Cardiac muscle cell (in vitro differentiated cells and primary cell): ENCODE measurements around the gene PRUNE2. TPM values are rescaled to one million over a fixed set of nuclear protein-coding genes. Genes with fewer than 3 reads are reported as not detected.

Source experiments
- DNase-seq, 2 donors: peaks; one replicate each; pipeline versions ENCODE4 v3.0.0 to v3.0.0-alpha.2; 2010 to 2017; ENCODE audit warnings: low read depth in 1 of 2, low spot score in 1 of 2
- H3K27ac ChIP-seq: fragments of 200-600 bp; sonication (generic); 2 replicates; pipeline ENCODE4 v1.5.1; 2016
- H3K27me3 ChIP-seq: fragments of 200-600 bp; sonication (generic); 2 replicates; pipeline ENCODE4 v1.6.0; 2016; ENCODE audit warnings: control low read depth
- H3K36me3 ChIP-seq: fragments of 200-600 bp; sonication (generic); 2 replicates; pipeline ENCODE4 v1.5.1; 2016; ENCODE audit warnings: control low read depth
- H3K4me1 ChIP-seq: fragments of 200-600 bp; sonication (generic); 2 replicates; pipeline ENCODE4 v1.8.1; 2017; ENCODE audit warnings: low read depth, mild to moderate bottlenecking, mixed run types
- H3K4me3 ChIP-seq: fragments of 200-600 bp; sonication (generic); 2 replicates; pipeline ENCODE4 v1.5.1; 2016; ENCODE audit warnings: mild to moderate bottlenecking
- H3K9me3 ChIP-seq: fragments of 200-600 bp; sonication (generic); 2 replicates; pipeline ENCODE4 v1.5.1; 2017; ENCODE audit warnings: low read depth, mild to moderate bottlenecking, control low read depth
- CTCF ChIP-seq: IDR thresholded peaks from 2 replicates; pipeline ENCODE4 v1.5.1; 2012; ENCODE audit warnings: low read depth, mild to moderate bottlenecking, low read length
- polyA plus RNA-seq: library from polyadenylated mRNA; unstranded; fragments of >200 nt; fragmentation: Nextera tagmentation; extraction: Ambion mirVana; gene quantifications from 2 replicates; pipeline ENCODE4 v1.2.1, GENCODE V29; 2016
- total RNA-seq: library from RNA; depleted of rRNA; stranded (reverse); fragments of >200 nt; gene quantifications from 2 replicates; pipeline ENCODE4 v1.2.3, GENCODE V29; 2016

PRUNE2 gene
- total and polyA plus RNA-seq, 2 experiments from 2014 or later, result 5.5 to 14.4 TPM

- no peaks in the 10 kb centered on the region for H3K9me3 ChIP-seq
- no peaks in the 10 kb centered on the region for H3K36me3 ChIP-seq
- H3K4me1 ChIP-seq, result no peaks in the 10 kb centered on the region
- no peak overlapping the region for H3K4me3 ChIP-seq
- no peaks in the 10 kb centered on the region for H3K27me3 ChIP-seq
- no peak for DNase-seq
- no peak overlapping the region for H3K27ac ChIP-seq
- TF ChIP-seq CTCF, result no peak
These were observed 224.4 kb downstream of the PRUNE2 start for GRCh38 chr9:76681556-76681955.

- Histone ChIP-seq H3K36me3 (no peaks in the 10 kb centered on the region), H3K27ac (no peak overlapping the region), H3K4me1 (no peaks in the 10 kb centered on the region), H3K27me3 (no peaks in the 10 kb centered on the region), H3K4me3 (no peak overlapping the region), H3K9me3 (no peaks in the 10 kb centered on the region)
- DNase-seq, result no peak
- no peak for TF ChIP-seq CTCF
These were observed 225.0 kb downstream of the PRUNE2 start for GRCh38 chr9:76680716-76681425.

DNA sequence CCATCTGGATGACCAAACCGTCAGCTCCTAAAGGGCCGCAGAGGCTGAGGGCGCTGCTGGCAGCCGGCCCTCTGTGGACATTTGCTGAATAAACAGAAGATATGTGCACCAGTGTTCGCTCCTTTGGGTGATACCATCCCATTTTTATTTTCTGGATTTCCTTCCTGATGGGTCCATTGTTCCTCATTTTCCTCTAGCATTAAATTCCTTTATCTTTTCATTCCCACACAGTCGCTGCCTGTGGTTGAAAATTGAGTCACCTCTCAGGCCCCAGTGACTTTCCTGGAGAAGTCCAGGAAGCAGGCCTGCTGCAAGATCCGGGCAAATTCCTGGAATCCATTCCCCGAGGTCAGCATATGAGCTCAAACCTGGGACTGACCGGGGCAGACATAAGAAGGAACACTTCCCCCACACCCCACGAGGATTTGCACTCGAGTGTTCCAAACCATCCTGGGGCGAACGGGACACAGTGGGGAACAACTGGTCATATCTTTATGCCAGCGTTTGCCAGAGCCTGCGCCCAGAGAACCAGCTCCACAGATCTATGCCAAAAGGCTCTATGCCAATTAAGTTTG is 228.3 kb downstream of the PRUNE2 start:
- peak in 1 of 2 donors; percentile 87 for DNase-seq
- H3K4me3 ChIP-seq, result no peak overlapping the region
- no peak overlapping the region for H3K27ac ChIP-seq

DNA sequence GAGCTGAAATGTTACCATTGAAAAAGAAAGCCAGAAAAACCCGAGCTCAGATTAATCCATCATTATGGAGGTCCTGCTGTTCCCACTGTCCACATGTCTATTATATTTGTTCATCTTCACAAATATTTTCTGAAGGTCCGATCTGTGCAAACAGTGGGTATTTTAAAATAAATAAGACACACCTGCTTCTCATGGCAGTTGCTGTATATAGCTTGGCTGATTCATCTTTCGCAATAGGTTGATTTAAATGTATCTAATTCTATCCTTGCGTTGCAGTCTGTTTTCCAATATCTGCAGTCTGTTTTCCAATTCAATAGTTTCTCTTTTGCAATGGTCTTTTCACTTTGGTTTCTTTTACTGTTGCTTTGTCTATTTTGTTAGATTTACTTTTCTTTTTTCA is 229.1 kb downstream of the PRUNE2 start:
- no peak for TF ChIP-seq CTCF
- no peaks in the 10 kb centered on the region for H3K9me3 ChIP-seq
- DNase-seq, result no peak
- no peaks in the 10 kb centered on the region for H3K36me3 ChIP-seq
- no peaks in the 10 kb centered on the region for H3K4me1 ChIP-seq
- H3K27me3 ChIP-seq, result no peaks in the 10 kb centered on the region
- H3K4me3 ChIP-seq, result no peak overlapping the region
- H3K27ac ChIP-seq, result no peak overlapping the region

More for the DNA sequence above, 228.3 kb downstream of the PRUNE2 start:
- no peaks in the 10 kb centered on the region for H3K9me3 ChIP-seq
- H3K36me3 ChIP-seq, result no peaks in the 10 kb centered on the region
- TF ChIP-seq CTCF, result no peak
- H3K27me3 ChIP-seq, result no peaks in the 10 kb centered on the region
- no peaks in the 10 kb centered on the region for H3K4me1 ChIP-seq

DNA sequence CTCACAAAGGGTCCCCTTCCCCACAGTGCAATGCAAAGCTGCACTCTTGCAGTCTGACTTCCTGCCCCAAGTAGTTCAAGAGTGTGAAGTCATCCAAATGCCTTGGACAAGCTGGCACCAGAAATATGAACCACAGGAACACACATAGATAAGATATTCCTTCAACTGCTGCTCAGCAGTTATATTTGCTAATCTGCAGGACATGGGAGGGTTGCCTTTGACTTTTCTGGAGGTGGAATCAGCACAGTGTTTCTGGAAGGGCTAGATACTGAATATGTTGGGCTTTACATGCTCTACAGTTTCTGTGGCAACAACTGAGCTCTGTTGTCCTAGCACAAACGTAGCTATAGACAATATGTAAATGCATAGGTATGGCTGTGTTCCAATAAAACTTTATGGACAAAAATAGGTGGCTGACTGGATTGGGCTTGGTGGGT is 238.4 kb downstream of the PRUNE2 start:
- Histone ChIP-seq H3K4me1 (no peaks in the 10 kb centered on the region), H3K4me3 (no peak overlapping the region), H3K36me3 (no peaks in the 10 kb centered on the region), H3K27me3 (no peaks in the 10 kb centered on the region), H3K27ac (peak overlapping the region; percentile 61), H3K9me3 (no peaks in the 10 kb centered on the region)
- no peak for TF ChIP-seq CTCF
- peak; percentile 32 to 81 for DNase-seq
